Posterior vena cava (tissue), 2 donors: ENCODE data around the gene NOS1AP. TPM values are rescaled to one million over a fixed set of nuclear protein-coding genes. Genes with fewer than 3 reads are reported as not detected.

Source experiments
- DNase-seq: peaks from one replicate; pipeline ENCODE4 v3.0.0-alpha.2; 2020; ENCODE audit warnings: low spot score
- intact Hi-C, 2 donors: fragments of 100-400 bp; cut with DNase I; formaldehyde crosslinking; loops; one replicate each; pipeline versions ENCODE4 v1.14.1 to v1.14.2; 2022 to 2023
- total RNA-seq, 2 donors: library from RNA; stranded (reverse); fragmentation: NEBNext Ultra II Directional; extraction: Animal tissue kit (Norgen Biotek cat#: 25700); gene quantifications; one replicate each; pipeline ENCODE4 v1.2.1, GENCODE V29; 2021
- donor health status: DM: yes; HTN: yes; CAD: no.
- donor health status: DM: yes; HTN: yes; CAD: no.

The NOS1AP gene
- total RNA-seq, 2 donors from 2014 or later: 3.7 to 5.0 TPM

GRCh38 chr1:162175379-162176081 lies 106.0 kb downstream of the NOS1AP start:
- intact Hi-C loops: no loop called here
- no peak for DNase-seq

GRCh38 chr1:162177126-162177525 lies 107.6 kb downstream of the NOS1AP start:
- intact Hi-C loops: no loop called here
- no peak for DNase-seq

GRCh38 chr1:162178432-162178831 lies 108.9 kb downstream of the NOS1AP start:
- intact Hi-C loops: no loop called here

GRCh38 chr1:162179121-162179520 lies 109.6 kb downstream of the NOS1AP start:
- intact Hi-C loops: no loop called here
- no peak for DNase-seq

More at GRCh38 chr1:162178432-162178831, 108.9 kb downstream of the NOS1AP start:
- DNase-seq: no peak

GRCh38 chr1:162180813-162181212 lies 111.3 kb downstream of the NOS1AP start:
- intact Hi-C loops: loop anchor here in 1 of 2 donors (1.0 kb wide), 1 partner anchor 39 kb away; no protein-coding TSS in a partner anchor

GRCh38 chr1:162182090-162182489 lies 112.6 kb downstream of the NOS1AP start:
- intact Hi-C loops: no loop called here
- DNase-seq: no peak

More at GRCh38 chr1:162180813-162181212, 111.3 kb downstream of the NOS1AP start:
- no peak for DNase-seq

- intact Hi-C loops: no loop called here
- DNase-seq: no peak
Observed at GRCh38 chr1:162185314-162186025, 116.0 kb downstream of the NOS1AP start.

GRCh38 chr1:162186026-162186374 lies 116.5 kb downstream of the NOS1AP start:
- no peak for DNase-seq
- intact Hi-C loops: no loop called here

- no peak for DNase-seq
- intact Hi-C loops: no loop called here
Observed at GRCh38 chr1:162186406-162186805, 116.9 kb downstream of the NOS1AP start.

- intact Hi-C loops: no loop called here
- DNase-seq: no peak
Observed at GRCh38 chr1:162187687-162188276, 118.3 kb downstream of the NOS1AP start.

- no peak for DNase-seq
- intact Hi-C loops: no loop called here
Observed at GRCh38 chr1:162189345-162189744, 119.9 kb downstream of the NOS1AP start.

- intact Hi-C loops: no loop called here
- no peak for DNase-seq
Observed at GRCh38 chr1:162191396-162192305, 122.2 kb downstream of the NOS1AP start.

GRCh38 chr1:162192306-162192678 lies 122.8 kb downstream of the NOS1AP start:
- intact Hi-C loops: no loop called here
- DNase-seq: no peak

GRCh38 chr1:162192763-162193162 lies 123.3 kb downstream of the NOS1AP start:
- intact Hi-C loops: no loop called here
- DNase-seq: no peak

- no peak for DNase-seq
- intact Hi-C loops: no loop called here
Observed at GRCh38 chr1:162193221-162193620, 123.7 kb downstream of the NOS1AP start.

GRCh38 chr1:162193815-162194214 lies 124.3 kb downstream of the NOS1AP start:
- no peak for DNase-seq
- intact Hi-C loops: no loop called here

GRCh38 chr1:162195567-162195966 lies 126.1 kb downstream of the NOS1AP start:
- intact Hi-C loops: no loop called here
- DNase-seq: no peak

GRCh38 chr1:162196387-162196786 lies 126.9 kb downstream of the NOS1AP start:
- intact Hi-C loops: no loop called here
- no peak for DNase-seq

GRCh38 chr1:162197041-162197531 lies 127.6 kb downstream of the NOS1AP start:
- intact Hi-C loops: no loop called here

More at GRCh38 chr1:162197041-162197531, 127.6 kb downstream of the NOS1AP start:
- DNase-seq: no peak
